ENCODE results near the gene PLK5.
"Not testable (repeated sequence)": the region's sequence is repeated elsewhere in the genome, so short reads cannot be mapped to it uniquely, and the experiment has no call there.

Gene PLK5

GRCh38 chr19:1523412-1524286 lies at the start of gene PLK5:
Gene PLK5, plus strand, starts transcription at chr19:1524077. Its CDS starts 2,920 bp downstream, at chr19:1526997.
- no peak for TF ChIP-seq CTCF (IDR thresholded peaks at IDR 0.05; ENCODE audit: low read depth, low read length, missing control alignments)
- H3K4me3 ChIP-seq (ENCODE audit: low read depth, low read length): no peak within 1 kb of the TSS
- DNase-seq (ENCODE audit: low read depth): no peak

- no peak for DNase-seq (ENCODE audit: low read depth)
Measured at GRCh38 chr19:1474765-1475351, 49.0 kb upstream of the PLK5 start.

GRCh38 chr19:1475751-1476437 lies 48.0 kb upstream of the PLK5 start:
- no peak for TF ChIP-seq CTCF (IDR thresholded peaks at IDR 0.05; ENCODE audit: low read depth, low read length, missing control alignments)
- DNase-seq (ENCODE audit: low read depth): no peak
- H3K4me3 ChIP-seq (ENCODE audit: low read depth, low read length): no peak overlapping the region

More at GRCh38 chr19:1474765-1475351, 49.0 kb upstream of the PLK5 start:
- H3K4me3 ChIP-seq (ENCODE audit: low read depth, low read length): no peak overlapping the region
- TF ChIP-seq CTCF (IDR thresholded peaks at IDR 0.05; ENCODE audit: low read depth, low read length, missing control alignments): no peak

GRCh38 chr19:1477056-1477455 lies 46.8 kb upstream of the PLK5 start:
- DNase-seq (ENCODE audit: low read depth); H3K4me3 ChIP-seq (ENCODE audit: low read depth, low read length): not testable (repeated sequence)

- H3K4me3 ChIP-seq (ENCODE audit: low read depth, low read length): peak within 1 kb of the TSS; percentile 73
- DNase-seq (ENCODE audit: low read depth): peak; percentile 79
- TF ChIP-seq CTCF (IDR thresholded peaks at IDR 0.05; ENCODE audit: low read depth, low read length, missing control alignments): no peak
Measured at GRCh38 chr19:1478934-1479707, 44.8 kb upstream of the PLK5 start, which contains the start of gene C19orf25. Gene C19orf25, minus strand, starts transcription at chr19:1479215. Its CDS starts 312 bp downstream, at chr19:1478903.

GRCh38 chr19:1481224-1481892 lies 42.5 kb upstream of the PLK5 start:
- DNase-seq (ENCODE audit: low read depth): no peak
- TF ChIP-seq CTCF (IDR thresholded peaks at IDR 0.05; ENCODE audit: low read depth, low read length, missing control alignments): no peak
- no peak overlapping the region for H3K4me3 ChIP-seq (ENCODE audit: low read depth, low read length)

All from GM12864 (cell line).